Trophoblast cell (in vitro differentiated cells and primary cell): ENCODE results near the gene RFTN1.
A peak's percentile ranks its signal among the peaks of the same experiment; 100 is the strongest.

Experiments
- DNase-seq, 2 donors: peaks; one replicate each; pipeline ENCODE4 v3.0.0-alpha.2; 2016
- H2AFZ ChIP-seq: 2 replicates; pipeline ENCODE4 v1.6.1; 2013; ENCODE audit warnings: low read length, moderate library complexity, mild to moderate bottlenecking; ENCODE audit not compliant: insufficient read depth, poor library complexity
- H2AK5ac ChIP-seq: 2 replicates; pipeline ENCODE4 v1.6.1; 2013; ENCODE audit warnings: mild to moderate bottlenecking, low read length
- H2BK120ac ChIP-seq: 2 replicates; pipeline ENCODE4 v1.6.1; 2013; ENCODE audit warnings: low read length, mild to moderate bottlenecking, moderate library complexity; ENCODE audit not compliant: insufficient read depth, poor library complexity
- H2BK12ac ChIP-seq: 2 replicates; pipeline ENCODE4 v1.6.1; 2013; ENCODE audit warnings: mild to moderate bottlenecking, low read length, moderate library complexity
- H2BK5ac ChIP-seq: 2 replicates; pipeline ENCODE4 v1.6.1; 2013; ENCODE audit warnings: low read length, low read depth, moderate library complexity, mild to moderate bottlenecking; ENCODE audit not compliant: poor library complexity
- H3K14ac ChIP-seq: 2 replicates; pipeline ENCODE4 v1.6.1; 2013; ENCODE audit warnings: mild to moderate bottlenecking, low read length
- H3K18ac ChIP-seq: 2 replicates; pipeline ENCODE4 v1.6.1; 2013; ENCODE audit warnings: mild to moderate bottlenecking, low read length
- H3K23ac ChIP-seq: 2 replicates; pipeline ENCODE4 v1.6.1; 2013; ENCODE audit warnings: low read length
- H3K27ac ChIP-seq: 2 replicates; pipeline ENCODE4 v1.5.1; 2013; ENCODE audit warnings: low read depth, mild to moderate bottlenecking, inconsistent platforms, low read length, moderate library complexity
- H3K27me3 ChIP-seq: 2 replicates; pipeline ENCODE4 v1.6.1; 2013; ENCODE audit warnings: inconsistent platforms, mild to moderate bottlenecking, low read length, moderate library complexity; ENCODE audit not compliant: insufficient read depth
- H3K36me3 ChIP-seq, 2 experiments: 1 replicate in 1 of 2; 2 replicates in 1 of 2; pipeline ENCODE4 v1.6.1; 2013; ENCODE audit warnings: low read length in 2 of 2, mild to moderate bottlenecking in 2 of 2, moderate library complexity in 1 of 2; ENCODE audit not compliant: insufficient read depth in 2 of 2, control insufficient read depth in 1 of 2
- H3K4ac ChIP-seq: 2 replicates; pipeline ENCODE4 v1.6.1; 2013; ENCODE audit warnings: low read depth, mild to moderate bottlenecking, low read length, moderate library complexity
- H3K4me1 ChIP-seq, 2 experiments: 1 replicate in 1 of 2; 2 replicates in 1 of 2; pipeline ENCODE4 v1.6.1; 2013; ENCODE audit warnings: low read length in 2 of 2, mild to moderate bottlenecking in 2 of 2, moderate library complexity in 1 of 2; ENCODE audit not compliant: insufficient read depth in 2 of 2, control insufficient read depth in 1 of 2
- H3K4me2 ChIP-seq: 2 replicates; pipeline ENCODE4 v1.6.1; 2013; ENCODE audit warnings: inconsistent platforms, mild to moderate bottlenecking, low read length, moderate library complexity
- H3K4me3 ChIP-seq: 2 replicates; pipeline ENCODE4 v1.5.1; 2013; ENCODE audit warnings: mild to moderate bottlenecking, low read depth, low read length, inconsistent platforms
- H3K79me1 ChIP-seq: one replicate; pipeline ENCODE4 v1.6.1; 2013; ENCODE audit warnings: low read length
- H3K79me2 ChIP-seq: 2 replicates; pipeline ENCODE4 v1.6.1; 2013; ENCODE audit warnings: low read length, mild to moderate bottlenecking; ENCODE audit not compliant: control insufficient read depth, insufficient read depth, poor library complexity
- H3K9ac ChIP-seq: 2 replicates; pipeline ENCODE4 v1.6.1; 2013; ENCODE audit warnings: mild to moderate bottlenecking, low read length
- H3K9me3 ChIP-seq: 2 replicates; pipeline ENCODE4 v1.6.1; 2013; ENCODE audit warnings: low read depth, mild to moderate bottlenecking, control low read depth, inconsistent platforms, low read length; ENCODE audit not compliant: insufficient read depth
- H4K12ac ChIP-seq: 2 replicates; pipeline ENCODE4 v1.6.1; 2013; ENCODE audit warnings: low read depth, mild to moderate bottlenecking, low read length, moderate library complexity
- H4K8ac ChIP-seq: 2 replicates; pipeline ENCODE4 v1.6.1; 2013; ENCODE audit warnings: low read depth, mild to moderate bottlenecking, low read length, moderate library complexity
- H4K91ac ChIP-seq: one replicate; pipeline ENCODE4 v1.6.1; 2013; ENCODE audit warnings: low read depth, mild to moderate bottlenecking, low read length, moderate library complexity
- WGBS: extraction: QIAGEN DNeasy Blood & Tissue Kit; methylation state at CpG from one replicate; pipeline ENCODE4 v1.1.7; 2013; ENCODE audit warnings: missing lambda C conversion rate; ENCODE audit not compliant: insufficient read length, insufficient coverage; ENCODE audit errors: extremely low coverage; 5-methylcytosine and 5-hydroxymethylcytosine counted together

The RFTN1 gene

GRCh38 chr3:16319307-16319706, 194.2 kb downstream of the RFTN1 start:
- H2AK5ac ChIP-seq, result no peak overlapping the region
- H3K79me2 ChIP-seq, result no peaks in the 10 kb centered on the region
- peaks cover 7 to 15% of the 10 kb centered on the region in 2 experiments for H3K36me3 ChIP-seq
- H3K79me1 ChIP-seq, result no peaks in the 10 kb centered on the region
- no peak overlapping the region for H3K14ac ChIP-seq
- no peak overlapping the region for H3K27ac ChIP-seq
- no peaks in the 10 kb centered on the region for H3K4me1 ChIP-seq
- no peak overlapping the region for H2AFZ ChIP-seq
- H3K18ac ChIP-seq, result no peak overlapping the region
- no peak overlapping the region for H3K4ac ChIP-seq
- H2BK5ac ChIP-seq, result no peak overlapping the region
- no peaks in the 10 kb centered on the region for H3K27me3 ChIP-seq
- WGBS, result no CpG with 5 or more reads among the region's 4 CpGs
- no peak overlapping the region for H2BK12ac ChIP-seq
- no peak overlapping the region for H3K4me2 ChIP-seq
- H3K9ac ChIP-seq, result no peak overlapping the region
- H4K12ac ChIP-seq, result no peak overlapping the region
- H3K23ac ChIP-seq, result no peak overlapping the region
- H4K91ac ChIP-seq, result no peak overlapping the region
- H3K4me3 ChIP-seq, result no peak overlapping the region
- no peak overlapping the region for H2BK120ac ChIP-seq
- peak; percentile 32 to 69 for DNase-seq
- H3K9me3 ChIP-seq, result peaks cover 3% of the 10 kb centered on the region
- no peak overlapping the region for H4K8ac ChIP-seq

- no peak overlapping the region for H2BK120ac ChIP-seq
Observed at GRCh38 chr3:16318176-16318575, 195.3 kb downstream of the RFTN1 start.

GRCh38 chr3:16317561-16317945, 195.9 kb downstream of the RFTN1 start:
- Histone ChIP-seq H3K9me3 (no peaks in the 10 kb centered on the region), H4K12ac (no peak overlapping the region), H2AK5ac (no peak overlapping the region), H3K27ac (no peak overlapping the region), H3K9ac (no peak overlapping the region), H3K23ac (no peak overlapping the region), H3K18ac (no peak overlapping the region), H3K4me3 (no peak overlapping the region), H4K91ac (no peak overlapping the region), H2AFZ (no peak overlapping the region), H2BK12ac (no peak overlapping the region), H3K4me2 (no peak overlapping the region), H3K4ac (no peak overlapping the region), H4K8ac (no peak overlapping the region), H3K79me1 (no peaks in the 10 kb centered on the region), H2BK5ac (no peak overlapping the region), H3K36me3 (peaks cover 1 to 17% of the 10 kb centered on the region in 2 experiments), H2BK120ac (no peak overlapping the region), H3K27me3 (no peaks in the 10 kb centered on the region), H3K4me1 (no peaks in the 10 kb centered on the region), H3K79me2 (no peaks in the 10 kb centered on the region), H3K14ac (no peak overlapping the region)
- WGBS, result no CpG with 5 or more reads among the region's 6 CpGs
- DNase-seq, result no peak

More at GRCh38 chr3:16318176-16318575, 195.3 kb downstream of the RFTN1 start:
- Histone ChIP-seq H3K27ac (no peak overlapping the region), H3K4me2 (no peak overlapping the region), H3K27me3 (no peaks in the 10 kb centered on the region), H3K4me3 (no peak overlapping the region), H3K18ac (no peak overlapping the region), H4K91ac (no peak overlapping the region), H3K14ac (no peak overlapping the region), H4K12ac (no peak overlapping the region), H3K79me2 (no peaks in the 10 kb centered on the region), H3K9me3 (no peaks in the 10 kb centered on the region), H3K36me3 (peaks cover 7 to 18% of the 10 kb centered on the region in 2 experiments), H3K4ac (no peak overlapping the region), H3K9ac (no peak overlapping the region), H4K8ac (no peak overlapping the region), H2AFZ (no peak overlapping the region), H2BK5ac (no peak overlapping the region), H3K79me1 (no peaks in the 10 kb centered on the region), H3K23ac (no peak overlapping the region), H3K4me1 (no peaks in the 10 kb centered on the region), H2AK5ac (no peak overlapping the region), H2BK12ac (no peak overlapping the region)
- DNase-seq, result peak in 1 of 2 donors; percentile 61
- WGBS, result no CpG with 5 or more reads among the region's 7 CpGs

- Histone ChIP-seq H3K18ac (no peak overlapping the region), H3K4me2 (no peak overlapping the region), H3K4me3 (no peak overlapping the region), H2BK120ac (no peak overlapping the region), H2AK5ac (no peak overlapping the region), H3K27me3 (no peaks in the 10 kb centered on the region), H3K9me3 (no peaks in the 10 kb centered on the region), H4K91ac (no peak overlapping the region), H3K79me2 (no peaks in the 10 kb centered on the region), H3K36me3 (peaks cover 0 to 15% of the 10 kb centered on the region in 2 experiments), H3K4ac (no peak overlapping the region), H2AFZ (no peak overlapping the region), H3K4me1 (peaks cover 2 to 3% of the 10 kb centered on the region in 2 experiments), H3K27ac (no peak overlapping the region), H3K23ac (no peak overlapping the region), H4K8ac (no peak overlapping the region), H2BK5ac (no peak overlapping the region), H3K9ac (no peak overlapping the region), H3K79me1 (no peaks in the 10 kb centered on the region), H4K12ac (no peak overlapping the region), H2BK12ac (no peak overlapping the region), H3K14ac (no peak overlapping the region)
- no peak for DNase-seq
- no CpG with 5 or more reads among the region's 5 CpGs for WGBS
Observed at GRCh38 chr3:16316847-16317560, 196.5 kb downstream of the RFTN1 start.
